Suprapubic skin (tissue), 4 donors: ENCODE data around the gene COL26A1. TPM values are rescaled to one million over a fixed set of nuclear protein-coding genes. Genes with fewer than 3 reads are reported as not detected.
"Not testable (repeated sequence)": the region's sequence is repeated elsewhere in the genome, so short reads cannot be mapped to it uniquely, and the experiment has no call there.

Experiments used
- DNase-seq, 2 donors: peaks; one replicate each; pipeline ENCODE4 v3.0.0-alpha.2; 2019; ENCODE audit warnings: low spot score in 2 of 2
- H3K27ac ChIP-seq: fragments of 200-600 bp; sonication (generic); one replicate; pipeline ENCODE4 v1.5.1; 2019
- H3K27me3 ChIP-seq: fragments of 200-600 bp; sonication (generic); one replicate; pipeline ENCODE4 v1.5.1; 2019
- H3K36me3 ChIP-seq: fragments of 200-600 bp; sonication (generic); one replicate; pipeline ENCODE4 v1.5.1; 2019
- H3K4me1 ChIP-seq: fragments of 200-600 bp; sonication (generic); one replicate; pipeline ENCODE4 v1.5.1; 2019
- H3K4me3 ChIP-seq: fragments of 200-600 bp; sonication (generic); one replicate; pipeline ENCODE4 v1.5.1; 2019; ENCODE audit warnings: mild to moderate bottlenecking
- H3K9me3 ChIP-seq: fragments of 200-600 bp; sonication (generic); one replicate; pipeline ENCODE4 v1.5.1; 2019
- CTCF ChIP-seq, 2 donors: fragments of 200-600 bp in 1 of 2; fragments of 450-650 bp in 1 of 2; sonication (generic) in 1 of 2; IDR thresholded peaks; one replicate each; pipeline ENCODE4 v1.5.1; 2016 to 2019; ENCODE audit warnings: antibody characterized with exemption in 2 of 2, mild to moderate bottlenecking in 1 of 2, moderate library complexity in 1 of 2
- EP300 ChIP-seq: sonication (generic); formaldehyde crosslinking; IDR thresholded peaks from one replicate; pipeline ENCODE4 v1.6.1; 2017; ENCODE audit warnings: antibody characterized with exemption
- POLR2A ChIP-seq, 2 donors: fragments of 450-650 bp; IDR thresholded peaks; one replicate each; pipeline ENCODE4 v1.6.1; 2017; ENCODE audit warnings: antibody characterized with exemption in 2 of 2, mild to moderate bottlenecking in 2 of 2, moderate library complexity in 2 of 2
- POLR2AphosphoS5 ChIP-seq, 3 donors: sonication (generic); formaldehyde crosslinking; IDR thresholded peaks; one replicate each; pipeline ENCODE4 v1.6.1; 2017; ENCODE audit warnings: antibody characterized with exemption in 3 of 3
- WGBS: methylation state at CpG from one replicate; pipeline ENCODE4 v1.1.5; 2018; 5-methylcytosine and 5-hydroxymethylcytosine counted together
- total RNA-seq, 4 donors: library from RNA; depleted of rRNA; stranded (reverse); fragments of >200 nt; gene quantifications; one replicate each; pipeline ENCODE4 v1.1.0, GENCODE V29; 2016

COL26A1 gene
- total RNA-seq, 4 donors from 2014 or later, result 1.1 TPM; not detected in 3

GRCh38 chr7:101474178-101474577 is 111.5 kb downstream of the COL26A1 start:
- no peak for TF ChIP-seq CTCF (IDR thresholded peaks at IDR 0.05)
- TF ChIP-seq EP300, result no peak
- no peak for TF ChIP-seq POLR2AphosphoS5 (IDR thresholded peaks at IDR 0.05)
- TF ChIP-seq POLR2A (IDR thresholded peaks at IDR 0.05), result no peak
- Histone ChIP-seq H3K27me3 (peaks cover 12% of the 10 kb centered on the region), H3K4me3 (no peak overlapping the region), H3K36me3 (no peaks in the 10 kb centered on the region), H3K9me3 (peaks cover 5% of the 10 kb centered on the region), H3K27ac (no peak overlapping the region), H3K4me1 (no peaks in the 10 kb centered on the region)
- WGBS, result 62% methylated on average over 5 of the region's 5 CpGs
- DNase-seq, result no peak

GRCh38 chr7:101475691-101476090 is 113.0 kb downstream of the COL26A1 start:
- H3K27me3 ChIP-seq, result peaks cover 13% of the 10 kb centered on the region
- not testable (repeated sequence) for H3K9me3 ChIP-seq, H3K4me3 ChIP-seq, H3K4me1 ChIP-seq, H3K36me3 ChIP-seq, H3K27ac ChIP-seq, DNase-seq
- 87% methylated on average over 2 of the region's 2 CpGs for WGBS

DNA sequence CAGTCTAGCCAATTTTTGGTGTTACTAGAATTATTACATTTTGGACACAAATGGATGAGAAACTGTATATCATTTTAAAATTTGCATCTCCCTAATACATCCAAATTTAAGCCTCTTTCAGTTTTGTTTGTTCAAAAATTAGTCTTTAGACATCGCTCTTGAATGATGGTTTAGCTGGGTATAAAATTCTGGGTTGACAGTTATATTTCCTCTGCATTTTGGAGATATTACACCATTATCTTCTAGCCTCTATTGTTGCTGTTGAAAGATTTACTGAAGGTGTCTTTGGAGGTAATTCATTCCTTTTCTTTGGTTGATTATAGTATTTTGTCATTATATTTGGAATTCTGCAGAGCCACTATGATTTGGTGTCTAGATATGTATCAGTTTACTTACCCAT is 116.5 kb downstream of the COL26A1 start:
- TF ChIP-seq CTCF (IDR thresholded peaks at IDR 0.05) (no peak), POLR2A (IDR thresholded peaks at IDR 0.05) (no peak), EP300 (no peak), POLR2AphosphoS5 (IDR thresholded peaks at IDR 0.05) (no peak)
- DNase-seq, result no peak
- 97% methylated on average over 1 of the region's 1 CpG for WGBS
- peaks cover 7% of the 10 kb centered on the region for H3K9me3 ChIP-seq
- no peaks in the 10 kb centered on the region for H3K4me1 ChIP-seq
- no peak overlapping the region for H3K27ac ChIP-seq
- H3K36me3 ChIP-seq, result no peaks in the 10 kb centered on the region
- peaks cover 8% of the 10 kb centered on the region for H3K27me3 ChIP-seq
- no peak overlapping the region for H3K4me3 ChIP-seq

DNA sequence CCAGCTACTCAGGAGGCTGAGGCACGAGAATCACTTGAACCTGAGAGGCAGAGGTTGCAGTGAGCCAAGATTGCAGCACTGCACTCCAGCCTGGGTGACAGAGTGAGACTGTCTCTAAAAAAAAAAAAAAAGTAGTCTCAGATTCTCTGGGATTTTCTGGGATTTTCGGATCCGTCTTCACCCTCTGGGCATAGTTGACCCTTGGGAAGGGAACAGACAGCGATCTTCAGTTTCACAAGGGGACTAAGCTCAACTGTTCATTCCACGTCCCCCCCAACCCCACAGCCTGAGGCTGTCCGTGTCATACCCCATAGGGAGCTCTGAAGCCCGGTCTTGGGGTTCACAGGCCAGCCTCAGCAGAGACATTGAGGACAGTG is 123.4 kb downstream of the COL26A1 start:
- not testable (repeated sequence) for H3K4me3 ChIP-seq, H3K9me3 ChIP-seq, H3K27ac ChIP-seq, H3K4me1 ChIP-seq, H3K36me3 ChIP-seq, DNase-seq
- peaks cover 32% of the 10 kb centered on the region for H3K27me3 ChIP-seq
- WGBS, result 44% methylated on average over 7 of the region's 7 CpGs

GRCh38 chr7:101486433-101487104 is 123.9 kb downstream of the COL26A1 start:
- Histone ChIP-seq H3K4me3 (no peak overlapping the region), H3K27ac (no peak overlapping the region), H3K9me3 (no peaks in the 10 kb centered on the region), H3K4me1 (peaks cover 3% of the 10 kb centered on the region), H3K27me3 (peaks cover 35% of the 10 kb centered on the region), H3K36me3 (no peaks in the 10 kb centered on the region)
- TF ChIP-seq CTCF (IDR thresholded peaks at IDR 0.05) (no peak), POLR2AphosphoS5 (IDR thresholded peaks at IDR 0.05) (no peak), EP300 (no peak), POLR2A (IDR thresholded peaks at IDR 0.05) (no peak)
- no peak for DNase-seq
- 44% methylated on average over 19 of the region's 25 CpGs for WGBS

GRCh38 chr7:101487105-101487458 is 124.4 kb downstream of the COL26A1 start:
- DNase-seq, result no peak
- no peak overlapping the region for H3K27ac ChIP-seq
- no peak overlapping the region for H3K4me3 ChIP-seq
- no peaks in the 10 kb centered on the region for H3K9me3 ChIP-seq
- no peaks in the 10 kb centered on the region for H3K36me3 ChIP-seq
- WGBS, result 47% methylated on average over 2 of the region's 4 CpGs
- H3K27me3 ChIP-seq, result peaks cover 35% of the 10 kb centered on the region
- TF ChIP-seq EP300, result no peak
- no peak for TF ChIP-seq POLR2AphosphoS5 (IDR thresholded peaks at IDR 0.05)
- TF ChIP-seq CTCF (IDR thresholded peaks at IDR 0.05), result no peak
- no peak for TF ChIP-seq POLR2A (IDR thresholded peaks at IDR 0.05)
- H3K4me1 ChIP-seq, result peaks cover 3% of the 10 kb centered on the region
